Hematopoietic multipotent progenitor cell treated with erythropoietin and hydrocortisone succinate and interleukin-3 and kit ligand, for 15 days (in vitro differentiated cells): Measurements from ENCODE around the gene NOS3.

Experiments used
- DNase-seq: peaks from one replicate; pipeline ENCODE4 v3.0.0-alpha.2; 2015; ENCODE audit warnings: low spot score

Gene NOS3

GRCh38 chr7:150964593-150965111 is 26.2 kb upstream of the NOS3 start:
- DNase-seq = peak; percentile 48

- no peak for DNase-seq
Measured at GRCh38 chr7:150965273-150965830, 25.5 kb upstream of the NOS3 start.

- peak; percentile 23 for DNase-seq
Measured at GRCh38 chr7:150966002-150966401, 24.8 kb upstream of the NOS3 start.

- no peak for DNase-seq
Measured at GRCh38 chr7:150967349-150967748, 23.5 kb upstream of the NOS3 start.

GRCh38 chr7:150968056-150968733 is 22.6 kb upstream of the NOS3 start:
- no peak for DNase-seq

GRCh38 chr7:150968734-150969372 is 22.0 kb upstream of the NOS3 start:
- no peak for DNase-seq

GRCh38 chr7:150969475-150969874 is 21.3 kb upstream of the NOS3 start:
- no peak for DNase-seq

- no peak for DNase-seq
Measured at GRCh38 chr7:150970424-150970823, 20.4 kb upstream of the NOS3 start.

GRCh38 chr7:150971242-150972022 is 19.4 kb upstream of the NOS3 start:
- DNase-seq = no peak

- no peak for DNase-seq
Measured at GRCh38 chr7:150972023-150972468, 18.8 kb upstream of the NOS3 start.

GRCh38 chr7:150972741-150973140 is 18.1 kb upstream of the NOS3 start:
- no peak for DNase-seq

- no peak for DNase-seq
Measured at GRCh38 chr7:150973571-150974451, 17.0 kb upstream of the NOS3 start.

GRCh38 chr7:150974468-150975391 is 16.1 kb upstream of the NOS3 start:
- DNase-seq = peak; percentile 30

GRCh38 chr7:150975536-150976319 is 15.1 kb upstream of the NOS3 start:
- DNase-seq = no peak

GRCh38 chr7:150976529-150977381 is 14.1 kb upstream of the NOS3 start:
- DNase-seq = no peak

- DNase-seq = no peak
Measured at GRCh38 chr7:150977382-150978125, 13.3 kb upstream of the NOS3 start.

- no peak for DNase-seq
Measured at GRCh38 chr7:150978126-150978789, 12.6 kb upstream of the NOS3 start, which contains the start of gene KCNH2. TSS of gene KCNH2 (minus strand) at chr7:150978321. CDS start at chr7:150977913, 408 bp downstream.
